OCI-LY7 (cell line): ENCODE data around the gene RASGRP2. TPM values are rescaled to one million over a fixed set of nuclear protein-coding genes. Genes with fewer than 3 reads are reported as not detected.

Source experiments
- BruUV-seq: library from RNA; stranded (reverse); fragments of 400-500 nt; replicated peaks from 2 replicates; lab custom pipeline; 2021; lab: Mats Ljungman, UMichigan
- CTCF ChIA-PET: fragments of 300-600 bp; sonication (Branson Sonifier 250); formaldehyde crosslinking; loops from one replicate; lab custom pipeline; 2022; ENCODE audit warnings: antibody characterized with exemption; ENCODE audit not compliant: unreplicated experiment; lab: Charles Lee
- POLR2A ChIA-PET: fragments of 300-600 bp; sonication (Branson Sonifier 250); formaldehyde crosslinking; loops from one replicate; lab custom pipeline; 2022; ENCODE audit warnings: antibody characterized with exemption; lab: Charles Lee
- DNase-seq: peaks from one replicate; pipeline ENCODE4 v3.0.0-alpha.2; 2015; ENCODE audit warnings: low spot score
- H2AFZ ChIP-seq: fragments of 200-600 bp; sonication (generic), shearing (Covaris generic); 2 replicates; pipeline ENCODE4 v1.6.1; 2014; ENCODE audit warnings: mild to moderate bottlenecking, antibody characterized with exemption, low read length, moderate library complexity
- H3K27ac ChIP-seq: fragments of 200-600 bp; sonication (generic); 2 replicates; pipeline ENCODE4 v1.5.1; 2014; ENCODE audit warnings: mixed run types, low read depth, mild to moderate bottlenecking, moderate library complexity, low read length, inconsistent platforms; ENCODE audit not compliant: poor library complexity, severe bottlenecking
- H3K36me3 ChIP-seq: fragments of 200-600 bp; sonication (generic); 2 replicates; pipeline ENCODE4 v1.6.1; 2014; ENCODE audit warnings: mild to moderate bottlenecking, antibody characterized with exemption, low read length, moderate library complexity, mixed read lengths; ENCODE audit not compliant: insufficient read depth
- H3K4me1 ChIP-seq: fragments of 200-600 bp; sonication (generic); 2 replicates; pipeline ENCODE4 v1.5.1; 2014; ENCODE audit warnings: mild to moderate bottlenecking, low read length; ENCODE audit not compliant: insufficient read depth, poor library complexity, severe bottlenecking
- H3K4me2 ChIP-seq: fragments of 200-600 bp; sonication (generic); 2 replicates; pipeline ENCODE4 v1.6.1; 2014; ENCODE audit warnings: mild to moderate bottlenecking, low read length
- H3K4me3 ChIP-seq: fragments of 200-600 bp; sonication (generic); 2 replicates; pipeline ENCODE4 v1.5.1; 2014; ENCODE audit warnings: mild to moderate bottlenecking, low read depth, low read length; ENCODE audit not compliant: poor library complexity, severe bottlenecking
- H3K79me2 ChIP-seq: fragments of 200-600 bp; sonication (generic); 2 replicates; pipeline ENCODE4 v1.6.1; 2016; ENCODE audit warnings: low read depth, mild to moderate bottlenecking, low read length, moderate library complexity, mixed read lengths; ENCODE audit not compliant: insufficient read depth
- H3K9me2 ChIP-seq: fragments of 200-600 bp; sonication (generic); 2 replicates; pipeline ENCODE4 v1.6.1; 2016; ENCODE audit warnings: mild to moderate bottlenecking, low read length, mixed read lengths; ENCODE audit not compliant: insufficient read depth
- H3K9me3 ChIP-seq: fragments of 200-600 bp; sonication (generic); 2 replicates; pipeline ENCODE4 v1.6.1; 2014; ENCODE audit warnings: mild to moderate bottlenecking, mixed run types, low read length, mixed read lengths
- H4K20me1 ChIP-seq: fragments of 200-600 bp; sonication (generic); 2 replicates; pipeline ENCODE4 v1.6.1; 2014; ENCODE audit warnings: mild to moderate bottlenecking, antibody characterized with exemption, low read length, moderate library complexity, mixed read lengths; ENCODE audit not compliant: insufficient read depth
- CTCF ChIP-seq: fragments of 200-600 bp; sonication (generic); conservative IDR thresholded peaks from 2 replicates; pipeline ENCODE4 v1.5.1; 2014; ENCODE audit warnings: mild to moderate bottlenecking, antibody characterized with exemption, low read length, moderate library complexity, mixed read lengths
- EZH2phosphoT487 ChIP-seq: fragments of 200-600 bp; sonication (generic); IDR thresholded peaks from 2 replicates; pipeline ENCODE4 v1.6.1; 2018; ENCODE audit warnings: low read depth, borderline replicate concordance, mild to moderate bottlenecking, mixed run types, antibody characterized with exemption, low read length, moderate library complexity, mixed read lengths
- intact Hi-C: fragments of 100-400 bp; cut with micrococcal nuclease; formaldehyde crosslinking; loops from one replicate; pipeline ENCODE4 v1.10.0; 2022; ENCODE audit not compliant: unreplicated experiment
- total RNA-seq, 2 experiments: library from RNA; depleted of rRNA in 1 of 2; stranded (reverse); fragments of >200 nt in 1 of 2; shearing (Covaris generic) in 1 of 2; gene quantifications; 2 replicates each; pipeline ENCODE4 v1.2.3, GENCODE V29; 2014 to 2022

Gene RASGRP2
- total RNA-seq, 2 experiments from 2014 or later, result 127 to 195 TPM

- Histone ChIP-seq H3K9me2 (no peaks in the 10 kb centered on the region), H3K4me1 (peaks cover 50% of the 10 kb centered on the region), H4K20me1 (peaks cover 66% of the 10 kb centered on the region), H2AFZ (no peak overlapping the region), H3K4me3 (no peak overlapping the region), H3K36me3 (peaks cover 99% of the 10 kb centered on the region), H3K27ac (no peak overlapping the region), H3K9me3 (no peaks in the 10 kb centered on the region), H3K79me2 (peaks cover 77% of the 10 kb centered on the region), H3K4me2 (no peak overlapping the region)
- no TSS peak for BruUV-seq
- no peak for DNase-seq
- CTCF ChIA-PET, result interaction anchor here (1.7 kb wide), 1 partner anchor 23 kb away, joined by 5 read pairs; no protein-coding TSS in a partner anchor
- TF ChIP-seq CTCF, result no peak
- TF ChIP-seq EZH2phosphoT487, result no peak
- intact Hi-C loops, result loop anchor here (10.0 kb wide), 1 partner anchor 345 kb away; the partner anchor contains the start of genes TM7SF2 and ZNHIT2
- POLR2A ChIA-PET, result interaction anchor here (3.2 kb wide), 1 partner anchor 7 kb away, joined by 15 read pairs; no protein-coding TSS in a partner anchor
Observed at GRCh38 chr11:64770120-64770519, 26.2 kb upstream of the RASGRP2 start.

GRCh38 chr11:64769283-64769682 is 25.3 kb upstream of the RASGRP2 start:
- H3K79me2 ChIP-seq, result peaks cover 72% of the 10 kb centered on the region
- POLR2A ChIA-PET, result no interaction called here
- peaks cover 50% of the 10 kb centered on the region for H3K4me1 ChIP-seq
- no peak overlapping the region for H3K4me2 ChIP-seq
- H3K9me3 ChIP-seq, result no peaks in the 10 kb centered on the region
- H3K36me3 ChIP-seq, result peaks cover 99% of the 10 kb centered on the region
- peaks cover 67% of the 10 kb centered on the region for H4K20me1 ChIP-seq
- no peaks in the 10 kb centered on the region for H3K9me2 ChIP-seq
- no peak overlapping the region for H2AFZ ChIP-seq
- no peak overlapping the region for H3K27ac ChIP-seq
- no peak for TF ChIP-seq EZH2phosphoT487
- TF ChIP-seq CTCF, result no peak
- no TSS peak for BruUV-seq
- intact Hi-C loops, result no loop called here
- CTCF ChIA-PET, result no interaction called here
- no peak overlapping the region for H3K4me3 ChIP-seq
- no peak for DNase-seq

- BruUV-seq, result no TSS peak
- ChIA-PET CTCF (interaction anchor here (0.8 kb wide), 1 partner anchor 80 kb away, joined by 3 read pairs; no protein-coding TSS in a partner anchor), POLR2A (no interaction called here)
- Histone ChIP-seq H3K4me3 (no peak overlapping the region), H3K36me3 (peaks cover 99% of the 10 kb centered on the region), H4K20me1 (peaks cover 61% of the 10 kb centered on the region), H3K9me3 (no peaks in the 10 kb centered on the region), H3K4me1 (peaks cover 50% of the 10 kb centered on the region), H3K27ac (no peak overlapping the region), H2AFZ (no peak overlapping the region), H3K4me2 (no peak overlapping the region), H3K9me2 (no peaks in the 10 kb centered on the region), H3K79me2 (peaks cover 62% of the 10 kb centered on the region)
- DNase-seq, result no peak
- TF ChIP-seq EZH2phosphoT487 (no peak), CTCF (no peak)
- intact Hi-C loops, result no loop called here
Observed at GRCh38 chr11:64768300-64768694, 24.4 kb upstream of the RASGRP2 start.
